Smooth muscle cell of the brain vasculature (primary cell): ENCODE data around the gene RBM42.

ENCODE experiments used
- DNase-seq: peaks from one replicate; pipeline ENCODE4 v3.0.0-alpha.2; 2012; ENCODE audit warnings: low read depth, low spot score

The RBM42 gene

GRCh38 chr19:35621708-35622107 is 7.1 kb upstream of the RBM42 start:
- DNase-seq = no peak

GRCh38 chr19:35622750-35623149 is 6.1 kb upstream of the RBM42 start:
- DNase-seq = no peak

GRCh38 chr19:35623327-35624010 is 5.4 kb upstream of the RBM42 start:
- no peak for DNase-seq

GRCh38 chr19:35628264-35628564 is 622 bp upstream of the RBM42 start:
- DNase-seq = no peak

GRCh38 chr19:35629332-35629633 is 447 bp downstream of the RBM42 start:
- no peak for DNase-seq

GRCh38 chr19:35633727-35634440 is 5.0 kb downstream of the RBM42 start:
- no peak for DNase-seq

- DNase-seq = no peak
These were observed 7.8 kb downstream of the RBM42 start for GRCh38 chr19:35636651-35637050.

GRCh38 chr19:35637165-35637564 is 8.3 kb downstream of the RBM42 start:
- no peak for DNase-seq

- no peak for DNase-seq
These were observed 10.4 kb downstream of the RBM42 start for GRCh38 chr19:35639321-35639639.

- no peak for DNase-seq
These were observed 11.0 kb downstream of the RBM42 start for GRCh38 chr19:35639863-35640262.

GRCh38 chr19:35641515-35642151 is 12.8 kb downstream of the RBM42 start, which contains the start of gene ETV2:
Gene ETV2 (plus strand): TSS chr19:35641745. CDS start chr19:35642461, 716 bp downstream.
- no peak for DNase-seq

GRCh38 chr19:35642312-35642711 is 13.5 kb downstream of the RBM42 start:
- no peak for DNase-seq

GRCh38 chr19:35642798-35643254 is 14.0 kb downstream of the RBM42 start:
- DNase-seq = no peak

- DNase-seq = peak; percentile 50
These were observed 14.7 kb downstream of the RBM42 start for GRCh38 chr19:35643255-35644205.

GRCh38 chr19:35644206-35644986 is 15.6 kb downstream of the RBM42 start:
- peak; percentile 78 for DNase-seq

- no peak for DNase-seq
These were observed 16.3 kb downstream of the RBM42 start for GRCh38 chr19:35644987-35645679.

- no peak for DNase-seq
These were observed 17.1 kb downstream of the RBM42 start for GRCh38 chr19:35645680-35646511.

GRCh38 chr19:35648017-35648961 is 19.5 kb downstream of the RBM42 start, which contains the start of gene COX6B1:
Gene COX6B1 (plus strand): TSS chr19:35648323. CDS start chr19:35651244, 2,921 bp downstream.
- peak; percentile 89 for DNase-seq
